ENCODE results near the gene RYR2.

Gene RYR2

GRCh38 chr1:237394281-237394680 is 352.3 kb downstream of the RYR2 start:
- no peak for TF ChIP-seq JUND (IDR thresholded peaks at IDR 0.05; ENCODE audit: low read depth)
- peak in 1 of 2 experiments; percentile 66 for DNase-seq (ENCODE audit: low read depth in 1 of 2, low spot score in 1 of 2)
- in situ Hi-C loops (cut with HindIII; ENCODE audit: low pct_unique_long_range_greater_than_20kb, low sequenced_read_pairs): no loop called here

GRCh38 chr1:237396426-237396825 is 354.4 kb downstream of the RYR2 start:
- no peak for DNase-seq (ENCODE audit: low read depth in 1 of 2, low spot score in 1 of 2)
- no peak for TF ChIP-seq JUND (IDR thresholded peaks at IDR 0.05; ENCODE audit: low read depth)
- in situ Hi-C loops (cut with HindIII; ENCODE audit: low pct_unique_long_range_greater_than_20kb, low sequenced_read_pairs): no loop called here

- DNase-seq (ENCODE audit: low read depth in 1 of 2, low spot score in 1 of 2): no peak
- TF ChIP-seq JUND (IDR thresholded peaks at IDR 0.05; ENCODE audit: low read depth): no peak
- in situ Hi-C loops (cut with HindIII; ENCODE audit: low pct_unique_long_range_greater_than_20kb, low sequenced_read_pairs): no loop called here
These were observed 356.8 kb downstream of the RYR2 start for GRCh38 chr1:237398751-237399150.

GRCh38 chr1:237405912-237406311 is 363.9 kb downstream of the RYR2 start:
- no peak for TF ChIP-seq JUND (IDR thresholded peaks at IDR 0.05; ENCODE audit: low read depth)
- DNase-seq (ENCODE audit: low read depth in 1 of 2, low spot score in 1 of 2): peak in 1 of 2 experiments; percentile 12
- in situ Hi-C loops (cut with HindIII; ENCODE audit: low pct_unique_long_range_greater_than_20kb, low sequenced_read_pairs): no loop called here

- DNase-seq (ENCODE audit: low read depth in 1 of 2, low spot score in 1 of 2): peak in 1 of 2 experiments; percentile 33
- in situ Hi-C loops (cut with HindIII; ENCODE audit: low pct_unique_long_range_greater_than_20kb, low sequenced_read_pairs): no loop called here
- TF ChIP-seq JUND (IDR thresholded peaks at IDR 0.05; ENCODE audit: low read depth): no peak
These were observed 369.6 kb downstream of the RYR2 start for GRCh38 chr1:237411621-237412020.

- peak in 1 of 2 experiments; percentile 54 for DNase-seq (ENCODE audit: low read depth in 1 of 2, low spot score in 1 of 2)
- no peak for TF ChIP-seq JUND (IDR thresholded peaks at IDR 0.05; ENCODE audit: low read depth)
- in situ Hi-C loops (cut with HindIII; ENCODE audit: low pct_unique_long_range_greater_than_20kb, low sequenced_read_pairs): no loop called here
These were observed 375.1 kb downstream of the RYR2 start for GRCh38 chr1:237416924-237417655.

GRCh38 chr1:237428809-237429208 is 386.8 kb downstream of the RYR2 start:
- no peak for DNase-seq (ENCODE audit: low read depth in 1 of 2, low spot score in 1 of 2)
- TF ChIP-seq JUND (IDR thresholded peaks at IDR 0.05; ENCODE audit: low read depth): no peak
- in situ Hi-C loops (cut with HindIII; ENCODE audit: low pct_unique_long_range_greater_than_20kb, low sequenced_read_pairs): no loop called here

- in situ Hi-C loops (cut with HindIII; ENCODE audit: low pct_unique_long_range_greater_than_20kb, low sequenced_read_pairs): no loop called here
- DNase-seq (ENCODE audit: low read depth in 1 of 2, low spot score in 1 of 2): no peak
- TF ChIP-seq JUND (IDR thresholded peaks at IDR 0.05; ENCODE audit: low read depth): no peak
These were observed 387.3 kb downstream of the RYR2 start for GRCh38 chr1:237429252-237429651.

GRCh38 chr1:237431448-237431847 is 389.5 kb downstream of the RYR2 start:
- in situ Hi-C loops (cut with HindIII; ENCODE audit: low pct_unique_long_range_greater_than_20kb, low sequenced_read_pairs): no loop called here
- DNase-seq (ENCODE audit: low read depth in 1 of 2, low spot score in 1 of 2): no peak
- no peak for TF ChIP-seq JUND (IDR thresholded peaks at IDR 0.05; ENCODE audit: low read depth)

GRCh38 chr1:237440346-237440745 is 398.4 kb downstream of the RYR2 start:
- no peak for DNase-seq (ENCODE audit: low read depth in 1 of 2, low spot score in 1 of 2)
- in situ Hi-C loops (cut with HindIII; ENCODE audit: low pct_unique_long_range_greater_than_20kb, low sequenced_read_pairs): no loop called here

GRCh38 chr1:237444120-237444790 is 402.3 kb downstream of the RYR2 start:
- TF ChIP-seq JUND (IDR thresholded peaks at IDR 0.05; ENCODE audit: low read depth): no peak
- in situ Hi-C loops (cut with HindIII; ENCODE audit: low pct_unique_long_range_greater_than_20kb, low sequenced_read_pairs): no loop called here
- no peak for DNase-seq (ENCODE audit: low read depth in 1 of 2, low spot score in 1 of 2)

More at GRCh38 chr1:237440346-237440745, 398.4 kb downstream of the RYR2 start:
- no peak for TF ChIP-seq JUND (IDR thresholded peaks at IDR 0.05; ENCODE audit: low read depth)

- in situ Hi-C loops (cut with HindIII; ENCODE audit: low pct_unique_long_range_greater_than_20kb, low sequenced_read_pairs): no loop called here
- no peak for TF ChIP-seq JUND (IDR thresholded peaks at IDR 0.05; ENCODE audit: low read depth)
- no peak for DNase-seq (ENCODE audit: low read depth in 1 of 2, low spot score in 1 of 2)
These were observed 406.1 kb downstream of the RYR2 start for GRCh38 chr1:237448042-237448441.

- TF ChIP-seq JUND (IDR thresholded peaks at IDR 0.05; ENCODE audit: low read depth): no peak
- DNase-seq (ENCODE audit: low read depth in 1 of 2, low spot score in 1 of 2): no peak
- in situ Hi-C loops (cut with HindIII; ENCODE audit: low pct_unique_long_range_greater_than_20kb, low sequenced_read_pairs): no loop called here
These were observed 415.6 kb downstream of the RYR2 start for GRCh38 chr1:237457573-237457972.
